HS-27A (cell line): ENCODE measurements around the gene PSMC6.

Experiments
- DNase-seq: peaks from one replicate; pipeline ENCODE4 v3.0.0-alpha.2; 2012; ENCODE audit warnings: low read depth, missing footprints

Gene PSMC6

DNA sequence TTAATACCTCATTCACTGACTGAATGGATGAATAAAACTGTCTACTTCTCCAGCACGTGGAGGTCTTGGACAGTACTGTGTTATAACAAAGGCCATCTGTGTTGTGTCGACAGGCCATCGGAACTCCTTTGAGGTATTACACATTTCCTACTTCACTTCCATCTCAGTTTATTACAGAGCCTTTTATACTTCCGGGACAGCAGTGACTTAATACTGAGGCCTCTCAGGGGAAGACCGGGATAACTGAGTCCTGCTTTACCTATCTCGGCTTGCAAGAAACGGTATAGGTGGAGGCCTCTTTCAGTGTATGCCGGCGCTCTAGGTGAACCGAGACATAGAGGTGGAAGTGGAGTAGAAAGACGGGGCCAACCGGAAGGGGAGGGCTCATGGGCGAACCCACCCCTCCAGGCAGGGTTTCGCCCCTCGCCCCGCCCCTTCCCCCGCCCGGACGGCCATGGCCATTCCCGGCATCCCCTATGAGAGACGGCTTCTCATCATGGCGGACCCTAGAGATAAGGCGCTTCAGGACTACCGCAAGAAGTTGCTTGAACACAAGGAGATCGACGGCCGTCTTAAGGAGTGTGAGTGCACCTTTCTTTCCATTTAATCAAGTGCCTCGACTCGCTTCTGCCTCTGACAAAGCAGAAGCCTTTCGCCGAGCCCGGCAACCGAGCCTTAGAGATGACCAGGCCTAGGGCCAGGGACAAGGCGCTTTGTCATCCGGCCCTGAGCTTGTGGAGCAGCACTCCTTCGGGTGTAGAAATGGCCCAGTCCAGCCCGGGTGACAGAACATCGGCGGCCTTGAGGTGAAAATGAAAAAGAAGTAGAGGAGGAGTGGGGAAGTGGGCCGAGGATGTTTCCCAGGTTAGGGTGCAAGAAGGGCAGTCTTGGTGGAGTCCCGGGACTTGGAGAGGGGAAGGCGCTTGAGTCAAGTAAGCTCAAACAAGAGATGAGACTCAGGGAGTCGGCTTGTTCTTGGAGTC lies at the start of gene PSMC6:
TSS of gene PSMC6 (plus strand) at position 477 of the 983 bp plus-strand sequence. CDS start at position 497, 20 bp downstream.
- DNase-seq = peak; percentile 71

DNA sequence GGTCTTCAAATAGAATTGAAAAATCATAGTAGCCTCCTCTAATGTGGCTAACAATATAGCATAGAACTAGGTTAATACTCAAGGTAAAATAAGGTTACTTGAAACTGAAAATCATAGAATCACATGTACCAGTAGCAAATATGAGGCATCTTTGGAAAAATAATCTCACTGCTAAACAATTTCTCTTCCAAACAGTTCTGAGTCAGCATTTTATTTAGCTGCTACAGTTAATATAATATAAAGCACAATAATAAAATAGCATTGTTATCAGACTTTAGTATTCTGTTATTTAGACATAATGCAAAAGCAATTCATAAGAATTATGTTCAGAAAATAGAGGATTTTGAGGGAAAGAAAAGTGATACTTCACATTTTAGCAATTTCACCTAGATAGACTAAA lies 46.7 kb upstream of the PSMC6 start:
- DNase-seq = no peak

- no peak for DNase-seq
These were observed 46.2 kb upstream of the PSMC6 start for GRCh38 chr14:52660832-52661231.

GRCh38 chr14:52661314-52661713 lies 45.7 kb upstream of the PSMC6 start:
- DNase-seq = no peak

DNA sequence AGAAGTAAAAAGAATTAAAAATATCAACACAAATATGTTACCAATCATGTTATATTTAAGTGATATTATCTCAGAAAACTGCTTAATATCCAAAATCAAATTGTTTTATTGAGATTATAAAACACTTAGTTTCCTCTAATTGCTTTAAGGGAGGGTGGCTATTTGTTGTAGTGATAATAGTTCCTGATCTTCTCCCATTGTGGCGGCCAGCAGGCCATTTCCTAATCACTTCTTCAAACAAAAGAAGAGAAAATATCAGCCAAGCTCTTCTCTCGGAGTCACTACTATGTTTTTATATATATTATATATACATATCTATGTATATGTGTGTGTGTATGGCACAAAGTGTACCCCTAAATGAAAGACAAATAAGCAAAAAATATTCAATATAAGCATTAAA lies 43.1 kb upstream of the PSMC6 start:
- DNase-seq = no peak

GRCh38 chr14:52678591-52678990 lies 28.4 kb upstream of the PSMC6 start:
- DNase-seq = no peak

DNA sequence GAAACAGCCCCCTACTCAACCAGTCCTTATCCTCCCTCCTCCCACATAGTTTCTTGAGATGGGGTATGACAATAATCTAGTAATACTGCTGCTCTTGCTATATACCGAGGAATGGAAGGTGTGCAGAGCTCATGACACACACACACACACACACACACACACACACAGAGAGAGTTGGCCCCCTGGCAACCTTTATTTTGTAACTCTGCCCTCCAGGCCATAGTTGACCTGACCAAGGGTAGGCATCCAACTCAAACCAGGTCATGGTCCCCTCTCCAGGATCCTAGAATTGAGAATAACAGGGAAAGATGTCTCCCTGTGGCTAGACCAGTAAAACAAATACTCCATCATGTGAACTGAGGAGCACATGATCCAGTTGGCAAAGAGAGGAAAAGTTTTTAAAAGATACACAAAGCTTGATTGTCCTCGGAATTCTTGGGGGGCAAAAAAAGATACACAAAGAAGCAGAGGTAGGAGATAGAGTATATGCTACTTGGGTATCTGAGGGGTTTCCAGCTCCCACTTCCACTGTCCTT lies 22.9 kb upstream of the PSMC6 start:
- no peak for DNase-seq

DNA sequence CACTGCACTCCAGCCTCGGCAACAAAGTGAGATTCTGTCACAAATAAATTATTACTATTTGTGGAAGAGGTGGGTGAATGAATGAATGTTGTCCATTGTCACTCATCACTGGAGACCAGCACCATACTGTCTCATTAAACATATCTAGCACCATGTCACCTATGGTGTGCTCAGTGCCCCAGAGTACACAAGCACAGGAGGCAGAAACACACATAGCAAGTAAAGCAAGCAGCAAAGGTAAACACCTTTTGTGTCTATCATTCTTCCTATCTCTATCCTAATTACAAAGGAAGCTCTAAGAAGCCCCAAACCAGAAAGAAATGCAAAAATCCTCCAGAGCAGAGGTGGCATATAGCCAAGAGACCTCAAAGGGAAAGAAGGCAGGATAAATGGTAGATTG lies 20.8 kb upstream of the PSMC6 start:
- no peak for DNase-seq

- no peak for DNase-seq
These were observed 15.8 kb upstream of the PSMC6 start for GRCh38 chr14:52690983-52691760.

DNA sequence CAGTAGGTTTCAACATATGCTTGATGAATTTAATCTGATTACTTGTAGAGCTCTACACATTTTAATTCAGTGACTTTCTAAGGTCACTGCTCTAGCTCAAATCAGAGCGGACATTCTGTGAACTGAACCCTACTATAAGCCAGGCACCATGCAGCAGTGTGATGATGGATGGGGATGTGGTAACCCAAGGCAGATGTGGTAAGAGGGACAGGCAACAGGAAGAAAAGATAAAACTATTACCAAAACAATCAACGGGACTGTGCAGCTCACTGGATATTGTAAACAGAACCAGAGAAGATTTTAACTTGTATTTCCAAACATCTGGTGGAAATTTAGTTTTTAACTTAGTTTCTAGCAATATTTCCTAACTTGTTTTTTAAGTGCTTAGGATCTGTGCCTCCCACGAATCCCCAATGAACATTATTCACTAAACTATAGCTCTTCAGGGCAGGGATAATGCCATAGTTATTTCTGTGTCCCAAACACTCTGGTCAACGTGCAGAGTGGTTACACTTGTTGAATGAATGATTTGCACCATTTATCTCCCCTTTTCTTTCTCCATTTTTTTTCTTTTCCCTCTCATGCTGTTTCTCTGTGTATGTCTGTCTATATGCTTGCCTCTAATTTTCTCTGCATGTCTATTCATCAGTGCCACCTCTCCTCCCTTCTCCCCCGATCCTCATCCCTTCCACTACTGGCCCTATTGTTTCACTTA lies 14.6 kb upstream of the PSMC6 start:
- DNase-seq = no peak

DNA sequence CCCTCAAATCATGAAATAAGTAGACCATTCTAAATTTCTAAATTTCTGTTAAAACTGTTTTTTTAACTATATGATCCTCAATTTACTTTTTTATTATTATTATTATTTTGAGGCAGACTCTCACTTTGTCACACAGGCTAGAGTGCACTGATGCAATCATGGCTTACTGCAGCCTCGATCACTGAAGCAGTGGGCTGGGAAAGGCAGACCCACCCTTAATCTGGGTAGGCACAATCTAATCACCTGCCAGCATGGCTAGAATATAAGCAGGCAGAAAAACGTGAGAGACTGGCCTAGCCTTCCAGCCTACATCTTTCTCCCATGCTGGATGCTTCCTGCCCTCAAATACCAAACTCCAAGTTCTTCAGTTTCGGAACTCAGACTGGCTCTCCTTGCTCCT lies 14.0 kb upstream of the PSMC6 start:
- DNase-seq = no peak

DNA sequence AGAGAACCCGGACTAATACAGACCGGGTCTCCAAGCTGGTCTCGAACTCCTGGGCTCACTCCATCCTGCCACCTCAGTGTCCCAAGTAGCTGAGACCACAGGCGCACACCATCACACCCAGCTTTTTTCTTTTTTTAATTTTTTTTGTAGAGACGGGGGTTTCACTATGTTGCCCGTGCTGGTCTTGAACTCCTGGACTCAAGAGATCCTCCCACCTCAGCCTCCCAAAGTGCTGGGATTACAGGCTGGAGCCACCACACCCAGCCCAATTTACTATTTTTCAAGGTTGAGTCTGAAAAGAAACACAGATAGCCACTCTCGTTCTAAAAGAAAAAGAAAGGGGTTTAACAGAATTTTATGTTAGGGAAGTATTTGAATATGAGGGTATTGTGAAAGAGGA lies 13.5 kb upstream of the PSMC6 start:
- DNase-seq = no peak

- no peak for DNase-seq
These were observed 12.1 kb upstream of the PSMC6 start for GRCh38 chr14:52694761-52695480.

GRCh38 chr14:52695481-52696091 lies 11.4 kb upstream of the PSMC6 start, which contains the start of gene ERO1A:
TSS of gene ERO1A (minus strand) at chr14:52695558. CDS start at chr14:52695481, 77 bp downstream.
- DNase-seq = peak; percentile 59

DNA sequence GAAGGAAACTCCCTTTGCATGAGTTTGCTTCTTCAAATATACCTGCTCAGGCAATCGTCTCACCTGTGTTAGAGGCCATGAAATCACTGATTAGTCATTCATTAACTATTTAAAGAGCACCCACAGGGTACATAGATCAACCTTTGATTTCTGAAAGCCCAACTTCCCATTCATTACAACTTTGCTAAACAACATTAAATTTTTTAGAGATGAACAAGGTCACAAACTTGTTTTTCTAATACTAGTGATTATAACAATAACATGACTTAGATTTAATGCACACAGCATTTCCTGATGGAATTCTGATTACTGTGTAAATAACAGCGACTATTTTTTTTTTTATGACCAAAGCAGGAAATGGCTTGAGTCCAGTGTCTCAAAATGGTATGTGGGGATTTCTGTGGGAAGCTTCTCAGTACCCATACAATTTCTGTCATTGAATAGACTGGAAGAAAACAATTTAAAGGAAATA lies 6.3 kb upstream of the PSMC6 start:
- no peak for DNase-seq

DNA sequence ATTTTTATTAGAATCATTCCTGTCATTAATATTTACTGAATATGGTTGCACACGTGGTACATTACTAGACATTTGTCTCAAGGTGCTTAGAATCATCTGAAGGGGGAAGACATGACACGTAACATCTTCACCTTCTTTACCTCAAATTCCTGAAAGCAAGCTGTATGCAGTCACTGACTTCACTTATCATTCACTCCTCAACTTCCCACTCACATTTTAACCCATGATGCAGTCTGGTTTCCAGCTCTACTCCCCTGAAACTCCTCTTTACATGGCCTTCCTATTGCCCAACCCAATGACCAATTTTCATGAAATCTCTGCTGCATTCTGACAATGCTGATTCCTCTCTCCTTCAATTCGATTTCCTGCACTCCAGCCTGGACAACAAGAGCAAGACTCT lies 5.8 kb upstream of the PSMC6 start:
- no peak for DNase-seq

- no peak for DNase-seq
These were observed 3.8 kb upstream of the PSMC6 start for GRCh38 chr14:52703225-52703624.

DNA sequence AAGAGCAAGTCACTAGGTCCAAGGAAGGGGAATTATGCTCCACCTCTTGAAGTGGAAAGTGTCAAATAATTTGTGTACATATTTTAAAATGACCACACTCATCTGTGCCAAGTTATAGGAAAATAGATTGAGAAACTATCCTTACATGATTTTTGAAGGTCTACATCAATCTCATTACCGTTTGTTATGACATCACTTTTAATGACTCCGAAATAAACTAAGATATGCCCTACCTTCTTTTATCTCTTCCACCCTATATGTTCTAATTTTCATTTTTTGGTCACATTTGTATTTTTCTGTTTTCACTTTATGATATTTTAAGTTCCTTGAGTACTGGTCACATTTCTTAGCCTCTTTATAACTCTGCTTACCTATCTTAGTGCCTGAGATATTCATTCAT lies 3.3 kb upstream of the PSMC6 start:
- no peak for DNase-seq

DNA sequence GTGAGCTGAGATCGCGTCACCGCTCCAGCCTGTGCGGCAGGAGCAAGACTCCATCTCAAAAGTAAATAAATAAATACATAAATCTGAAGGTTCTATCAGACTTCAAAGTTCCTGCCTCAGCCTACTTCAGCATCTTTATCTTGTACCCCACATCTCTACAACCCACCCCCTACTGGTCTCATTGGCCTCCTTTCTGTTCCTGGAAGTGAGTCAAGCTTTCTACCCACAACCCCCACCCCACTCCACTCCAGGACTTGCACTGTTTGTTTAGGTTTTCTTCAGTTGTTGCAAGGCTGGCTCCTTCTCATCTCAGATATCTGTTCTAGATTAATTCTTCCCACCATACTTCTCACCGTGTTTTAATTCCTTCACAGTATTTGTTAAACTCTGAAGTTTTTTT lies 714 bp upstream of the PSMC6 start:
- DNase-seq = no peak

- DNase-seq = no peak
These were observed 4.7 kb downstream of the PSMC6 start for GRCh38 chr14:52711666-52712065.

DNA sequence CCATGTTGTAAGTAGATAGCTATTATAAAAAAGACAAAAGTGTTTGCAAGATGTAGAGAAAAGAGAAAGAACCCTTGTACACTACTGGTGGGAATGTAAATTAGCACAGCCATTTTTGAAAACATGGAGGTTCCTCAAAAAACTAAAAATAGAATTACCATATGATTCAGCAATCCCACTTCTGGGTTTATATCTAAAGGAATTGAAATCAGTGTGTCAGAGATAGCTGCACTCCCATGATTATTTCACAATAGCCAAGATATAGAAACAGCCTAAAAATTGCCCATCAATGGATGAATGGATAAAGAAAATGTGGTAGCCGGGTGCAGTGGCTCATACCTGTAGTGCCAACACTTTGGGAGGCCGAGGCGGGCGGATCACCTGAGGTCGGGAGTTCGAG lies 9.2 kb downstream of the PSMC6 start:
- DNase-seq = no peak
